SJSA1 (cell line): ENCODE measurements around the gene CUL4B. TPM values are rescaled to one million over a fixed set of nuclear protein-coding genes. Genes with fewer than 3 reads are reported as not detected.
"Not testable (repeated sequence)": the region's sequence is repeated elsewhere in the genome, so short reads cannot be mapped to it uniquely, and the experiment has no call there.

Source experiments
- DNase-seq, 2 experiments: peaks; one replicate each; pipeline ENCODE4 v3.0.0-alpha.2; 2015 to 2020; ENCODE audit warnings: low spot score in 2 of 2, low read depth in 1 of 2
- H3K27ac ChIP-seq: fragments of 250-450 bp; sonication (Bioruptor Pico); 2 replicates; pipeline ENCODE4 v1.5.1; 2020; ENCODE audit warnings: mild to moderate bottlenecking, moderate library complexity
- H3K27me3 ChIP-seq: fragments of 250-450 bp; sonication (Bioruptor Pico); replicated peaks from 2 replicates; pipeline ENCODE4 v1.5.1; 2020; ENCODE audit warnings: mild to moderate bottlenecking, moderate library complexity
- H3K36me3 ChIP-seq: fragments of 250-450 bp; sonication (Bioruptor Pico); 2 replicates; pipeline ENCODE4 v1.5.1; 2020; ENCODE audit warnings: mild to moderate bottlenecking
- H3K4me1 ChIP-seq: fragments of 250-450 bp; sonication (Bioruptor Pico); replicated peaks from 2 replicates; pipeline ENCODE4 v1.6.1; 2021; ENCODE audit warnings: mild to moderate bottlenecking
- H3K4me3 ChIP-seq: fragments of 250-450 bp; sonication (Bioruptor Pico); 2 replicates; pipeline ENCODE4 v1.5.1; 2020; ENCODE audit warnings: mild to moderate bottlenecking
- H3K9me3 ChIP-seq: fragments of 250-450 bp; sonication (Bioruptor Pico); replicated peaks from 2 replicates; pipeline ENCODE4 v1.5.1; 2020; ENCODE audit warnings: mild to moderate bottlenecking
- total RNA-seq: library from RNA; depleted of rRNA; stranded (reverse); fragments of >200 nt; shearing (Covaris generic); gene quantifications from 2 replicates; pipeline ENCODE4 v1.2.3, GENCODE V29; 2014; rRNA removed

CUL4B gene
- total RNA-seq, 1 experiment from 2014 or later, result 31.4 TPM

GRCh38 chrX:120499301-120500072 lies 61.3 kb downstream of the CUL4B start:
- Histone ChIP-seq H3K4me1 (no peaks in the 10 kb centered on the region), H3K27me3 (no peaks in the 10 kb centered on the region), H3K36me3 (no peaks in the 10 kb centered on the region), H3K9me3 (no peaks in the 10 kb centered on the region), H3K27ac (no peak overlapping the region), H3K4me3 (no peak overlapping the region)
- DNase-seq, result no peak

DNA sequence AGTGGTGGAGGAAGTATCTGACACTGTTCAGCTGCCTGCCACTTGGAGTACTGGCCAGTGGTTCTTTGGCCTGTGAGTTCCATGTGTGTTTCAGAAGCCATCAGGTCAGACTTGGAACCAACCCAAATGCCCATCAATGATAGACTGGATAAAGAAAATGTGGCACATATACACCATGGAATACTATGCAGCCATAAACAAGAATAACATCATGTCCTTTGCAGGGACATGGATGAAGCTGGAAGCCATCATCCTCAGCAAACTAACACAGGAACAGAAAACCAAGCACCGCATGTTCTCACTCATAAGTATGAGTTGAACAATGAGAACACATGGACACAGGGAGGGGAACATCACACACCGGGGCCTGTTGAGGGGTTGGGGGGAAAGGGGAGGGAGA lies 70.6 kb downstream of the CUL4B start:
- H3K4me1 ChIP-seq, H3K27me3 ChIP-seq, H3K4me3 ChIP-seq, H3K9me3 ChIP-seq, DNase-seq, H3K27ac ChIP-seq, H3K36me3 ChIP-seq: not testable (repeated sequence)

- no peak overlapping the region for H3K27ac ChIP-seq
- no peaks in the 10 kb centered on the region for H3K36me3 ChIP-seq
- H3K4me3 ChIP-seq, result no peak overlapping the region
- no peaks in the 10 kb centered on the region for H3K9me3 ChIP-seq
- no peaks in the 10 kb centered on the region for H3K27me3 ChIP-seq
- DNase-seq, result no peak
- peaks cover 3% of the 10 kb centered on the region for H3K4me1 ChIP-seq
Measured at GRCh38 chrX:120486786-120487185, 74.0 kb downstream of the CUL4B start.

GRCh38 chrX:120485638-120486520 lies 74.9 kb downstream of the CUL4B start:
- Histone ChIP-seq H3K4me3 (peak overlapping the region; percentile 41), H3K4me1 (peaks cover 3% of the 10 kb centered on the region), H3K27ac (peak overlapping the region; percentile 59), H3K9me3 (no peaks in the 10 kb centered on the region), H3K36me3 (no peaks in the 10 kb centered on the region), H3K27me3 (no peaks in the 10 kb centered on the region)
- DNase-seq, result peak; percentile 63 to 72

- DNase-seq, result no peak
- peak overlapping the region; percentile 59; the same call in 1 of the 2 replicates for H3K27ac ChIP-seq
Measured at GRCh38 chrX:120485315-120485637, 75.5 kb downstream of the CUL4B start.

DNA sequence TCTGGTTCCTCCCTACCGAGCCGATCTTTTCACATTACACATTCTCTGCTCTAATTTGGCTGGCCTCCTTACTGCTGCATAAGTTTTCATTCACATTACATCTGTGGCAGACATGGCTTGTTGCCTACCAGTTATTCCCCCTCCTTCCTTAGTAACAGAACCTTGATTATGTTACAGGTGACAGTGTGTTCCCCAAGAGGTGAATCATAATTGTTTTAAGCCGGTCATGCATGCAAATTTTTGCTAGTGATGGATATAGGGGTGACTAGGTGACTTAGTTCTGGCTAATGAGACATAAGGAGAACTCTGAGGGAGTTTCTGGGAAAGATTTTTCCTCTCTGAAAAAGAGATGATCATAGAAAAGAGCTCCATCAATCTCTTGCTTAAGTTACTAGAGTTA lies 83.3 kb downstream of the CUL4B start:
- DNase-seq, result no peak
- Histone ChIP-seq H3K4me3 (no peak overlapping the region), H3K4me1 (no peaks in the 10 kb centered on the region), H3K27ac (no peak overlapping the region), H3K27me3 (no peaks in the 10 kb centered on the region), H3K36me3 (no peaks in the 10 kb centered on the region), H3K9me3 (no peaks in the 10 kb centered on the region)

More at GRCh38 chrX:120485315-120485637, 75.5 kb downstream of the CUL4B start:
- Histone ChIP-seq H3K27me3 (no peaks in the 10 kb centered on the region), H3K4me1 (peaks cover 3% of the 10 kb centered on the region), H3K4me3 (peak overlapping the region; percentile 41), H3K9me3 (no peaks in the 10 kb centered on the region), H3K36me3 (no peaks in the 10 kb centered on the region)

- H3K27me3 ChIP-seq, result no peaks in the 10 kb centered on the region
- no peak overlapping the region for H3K4me3 ChIP-seq
- H3K4me1 ChIP-seq, result no peaks in the 10 kb centered on the region
- H3K27ac ChIP-seq, result no peak overlapping the region
- no peaks in the 10 kb centered on the region for H3K9me3 ChIP-seq
- no peaks in the 10 kb centered on the region for H3K36me3 ChIP-seq
- DNase-seq, result no peak
Measured at GRCh38 chrX:120476714-120477113, 84.0 kb downstream of the CUL4B start.

DNA sequence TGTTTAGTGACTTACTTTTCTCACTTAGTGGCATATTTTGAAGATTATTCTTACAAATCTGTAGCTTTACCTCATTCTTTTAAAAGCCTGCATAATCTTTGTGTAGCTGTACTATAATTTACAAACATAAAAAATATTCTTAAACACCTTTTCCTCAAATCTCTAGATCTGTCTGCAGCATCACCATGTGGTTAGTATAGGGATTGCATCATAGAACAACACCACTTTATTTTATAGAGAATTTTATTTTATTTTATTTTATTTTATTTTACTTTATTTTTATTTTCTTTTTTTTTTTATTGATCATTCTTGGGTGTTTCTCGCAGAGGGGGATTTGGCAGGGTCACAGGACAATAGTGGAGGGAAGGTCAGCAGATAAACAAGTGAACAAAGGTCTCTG lies 85.3 kb downstream of the CUL4B start:
- DNase-seq, H3K4me3 ChIP-seq, H3K27ac ChIP-seq, H3K27me3 ChIP-seq, H3K9me3 ChIP-seq, H3K4me1 ChIP-seq, H3K36me3 ChIP-seq: not testable (repeated sequence)

Other genes with a start within 250 kb of the CUL4B start
- 0.16 TPM in 1 of 2 replicates, not detected in the other for gene TMEM255A, start 249.5 kb downstream of the CUL4B start, total RNA-seq
- not detected in 2 replicates for gene ATP1B4, start 198.9 kb downstream of the CUL4B start, total RNA-seq
- 63.2 and 125 TPM in 2 replicates for gene LAMP2, start 91.7 kb downstream of the CUL4B start, total RNA-seq
- 46.8 and 91.3 TPM in 2 replicates for gene MCTS1, start 43.1 kb upstream of the CUL4B start, total RNA-seq
- gene C1GALT1C1, start 69.1 kb upstream of the CUL4B start, total RNA-seq, result 25.8 and 32.6 TPM in 2 replicates